ENCODE measurements around the gene GET3. TPM values are rescaled to one million over a fixed set of nuclear protein-coding genes. Genes with fewer than 3 reads are reported as not detected.
A peak's percentile ranks its signal among the peaks of the same experiment; 100 is the strongest.

Gene GET3
- total and polyA plus RNA-seq, 4 donors: 22.8 to 44.1 (median 27.2) TPM

DNA sequence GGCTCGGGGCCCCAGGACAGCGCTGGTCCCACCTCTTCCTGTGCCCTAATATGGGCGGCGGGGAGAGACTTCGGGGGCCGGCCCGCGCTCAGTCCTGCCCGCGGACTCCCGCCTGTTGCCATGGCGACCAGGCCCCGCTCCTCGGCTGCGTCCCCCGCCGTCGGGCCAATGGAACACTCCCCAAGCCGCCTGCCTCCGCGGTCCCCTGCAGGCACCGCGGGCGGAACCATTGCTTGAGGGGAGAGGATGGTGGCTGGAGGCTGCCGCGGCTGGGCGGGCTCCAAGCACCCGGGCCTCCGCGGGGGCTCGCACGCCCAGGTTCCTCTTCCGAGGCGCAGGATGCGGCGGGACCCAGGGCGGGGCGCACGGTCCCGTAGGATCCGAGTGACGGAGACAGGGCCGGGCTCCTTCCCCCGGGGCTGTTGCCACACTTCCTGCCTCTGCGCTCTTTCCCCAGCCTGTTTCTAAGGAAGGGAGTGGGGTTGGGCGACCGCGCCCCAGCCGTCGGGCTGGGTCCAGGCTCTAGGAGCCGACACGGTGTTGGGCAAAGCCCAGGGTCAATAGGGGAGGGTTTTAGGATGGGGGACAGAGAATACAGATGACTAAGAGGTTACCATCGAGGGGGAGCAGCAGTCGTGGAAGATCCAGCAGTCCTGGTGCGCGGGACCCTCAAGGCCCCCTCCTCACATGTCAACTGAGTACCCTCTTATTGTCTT lies 52.8 kb downstream of the GET3 start:
- Histone ChIP-seq H3K27me3 (ENCODE audit: control insufficient read depth in 4 of 4, insufficient read depth in 4 of 4, low read length in 3 of 4) (no peaks in the 10 kb centered on the region), H3K9me3 (ENCODE audit: control insufficient read depth in 4 of 4, low read length in 3 of 4) (no peaks in the 10 kb centered on the region), H3K4me3 (ENCODE audit: low read depth in 1 of 3, low read length in 3 of 3) (peak overlapping the region; percentile 58 to 82 (median 62)), H3K36me3 (ENCODE audit: control insufficient read depth in 4 of 4, insufficient read depth in 3 of 4, low read depth in 1 of 4, low read length in 3 of 4) (no peaks in the 10 kb centered on the region), H3K9ac (ENCODE audit: low read depth in 1 of 2, low read length in 2 of 2) (peak overlapping the region; percentile 53 to 97), H3K27ac (ENCODE audit: low read depth in 1 of 2, low read length in 2 of 2) (peak overlapping the region; percentile 98 to 99), H3K4me1 (ENCODE audit: control insufficient read depth in 4 of 4, insufficient read depth in 4 of 4, low read length in 3 of 4) (peaks cover 6 to 34% (median 21%) of the 10 kb centered on the region in 4 donors)
- under 1% methylated on average over 56 of the region's 56 CpGs for WGBS
- peak; percentile 44 for TF ChIP-seq NR2F2 (IDR thresholded peaks at IDR 0.05)
- peak; percentile 21 for TF ChIP-seq HNF4G (IDR thresholded peaks at IDR 0.05)
- TF ChIP-seq FOXA2 (IDR thresholded peaks at IDR 0.05): no peak
- TF ChIP-seq TAF1 (conservative IDR thresholded peaks at IDR 0.05): peak; percentile 35
- TF ChIP-seq, protein P1, sequence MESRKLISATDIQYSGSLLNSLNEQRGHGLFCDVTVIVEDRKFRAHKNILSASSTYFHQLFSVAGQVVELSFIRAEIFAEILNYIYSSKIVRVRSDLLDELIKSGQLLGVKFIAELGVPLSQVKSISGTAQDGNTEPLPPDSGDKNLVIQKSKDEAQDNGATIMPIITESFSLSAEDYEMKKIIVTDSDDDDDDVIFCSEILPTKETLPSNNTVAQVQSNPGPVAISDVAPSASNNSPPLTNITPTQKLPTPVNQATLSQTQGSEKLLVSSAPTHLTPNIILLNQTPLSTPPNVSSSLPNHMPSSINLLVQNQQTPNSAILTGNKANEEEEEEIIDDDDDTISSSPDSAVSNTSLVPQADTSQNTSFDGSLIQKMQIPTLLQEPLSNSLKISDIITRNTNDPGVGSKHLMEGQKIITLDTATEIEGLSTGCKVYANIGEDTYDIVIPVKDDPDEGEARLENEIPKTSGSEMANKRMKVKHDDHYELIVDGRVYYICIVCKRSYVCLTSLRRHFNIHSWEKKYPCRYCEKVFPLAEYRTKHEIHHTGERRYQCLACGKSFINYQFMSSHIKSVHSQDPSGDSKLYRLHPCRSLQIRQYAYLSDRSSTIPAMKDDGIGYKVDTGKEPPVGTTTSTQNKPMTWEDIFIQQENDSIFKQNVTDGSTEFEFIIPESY (IDR thresholded peaks at IDR 0.05): no peak
- TF ChIP-seq, protein P2, sequence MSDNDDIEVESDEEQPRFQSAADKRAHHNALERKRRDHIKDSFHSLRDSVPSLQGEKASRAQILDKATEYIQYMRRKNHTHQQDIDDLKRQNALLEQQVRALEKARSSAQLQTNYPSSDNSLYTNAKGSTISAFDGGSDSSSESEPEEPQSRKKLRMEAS (IDR thresholded peaks at IDR 0.05): peak; percentile 47
- TF ChIP-seq CTCF (IDR thresholded peaks at IDR 0.05; ENCODE audit: low read depth, low read length, missing input control): no peak
- TF ChIP-seq REST (IDR thresholded peaks at IDR 0.05): no peak
- TF ChIP-seq FOXA1 (IDR thresholded peaks at IDR 0.05): no peak
- TF ChIP-seq HNF4A (conservative IDR thresholded peaks at IDR 0.05): peak; percentile 16 to 28
- TF ChIP-seq RXRA (IDR thresholded peaks at IDR 0.05): peak in 1 of 2 donors; percentile 16
- TF ChIP-seq GABPA (IDR thresholded peaks at IDR 0.05 in 1 of 2, conservative IDR thresholded peaks at IDR 0.05 in 1 of 2): peak; percentile 60 to 83
- peak; percentile 30 to 38 for TF ChIP-seq EGR1 (IDR thresholded peaks at IDR 0.05; ENCODE audit: low read depth in 2 of 2)
- TF ChIP-seq ATF3 (IDR thresholded peaks at IDR 0.05): no peak
- TF ChIP-seq SP1 (IDR thresholded peaks at IDR 0.05): peak; percentile 72
- TF ChIP-seq RAD21 (IDR thresholded peaks at IDR 0.05): peak in 1 of 2 donors; percentile 19
- TF ChIP-seq YY1 (IDR thresholded peaks at IDR 0.05): peak; percentile 71
- TF ChIP-seq JUND (IDR thresholded peaks at IDR 0.05): no peak
- DNase-seq (ENCODE audit: low spot score): peak; percentile 94

Measured in liver (tissue), 9 donors.